ENCODE measurements around the gene GPATCH1.

Gene GPATCH1

GRCh38 chr19:33158365-33158764, 77.4 kb downstream of the GPATCH1 start:
- Histone ChIP-seq H3K4me1 (ENCODE audit: control insufficient read depth, insufficient read depth, low read length) (peaks cover 9% of the 10 kb centered on the region), H3K9me3 (ENCODE audit: control insufficient read depth, insufficient read depth, low read depth, low read length) (no peaks in the 10 kb centered on the region), H3K27ac (ENCODE audit: extremely low read depth, low read depth, low read length) (no peak overlapping the region), H3K36me3 (ENCODE audit: control insufficient read depth in 2 of 2, insufficient read depth in 1 of 2, low read length in 2 of 2) (no peaks in the 10 kb centered on the region; a peak in 1 of 3 replicates), H3K4me3 (ENCODE audit: low read depth, low read length) (no peak overlapping the region)
- ChIA-PET CTCF (interaction anchor here (0.6 to 8.8 kb wide), 8 partner anchors 14 to 962 kb away, joined by 3 to 92 read pairs (median 8); no protein-coding TSS in a partner anchor), POLR2A (no interaction called here)
- no peak for TF ChIP-seq ZNF148 (tag by site-specific recombination; IDR thresholded peaks at IDR 0.05; ENCODE audit: borderline replicate concordance)
- TF ChIP-seq YY2 (tag by site-specific recombination; IDR thresholded peaks at IDR 0.05), result 0 out of 2 replicates have a peak, but pooled peaks have one; percentile 45
- TF ChIP-seq ZNF555 (tag by site-specific recombination; conservative IDR thresholded peaks at IDR 0.05), result no peak
- TF ChIP-seq ZNF266 (tag by site-specific recombination; IDR thresholded peaks at IDR 0.05; ENCODE audit: low read depth), result no peak

- H3K4me3 ChIP-seq (ENCODE audit: low read depth, low read length), result no peak overlapping the region
- H3K9me3 ChIP-seq (ENCODE audit: control insufficient read depth, insufficient read depth, low read depth, low read length), result no peaks in the 10 kb centered on the region
- H3K4me1 ChIP-seq (ENCODE audit: control insufficient read depth, insufficient read depth, low read length), result peaks cover 9% of the 10 kb centered on the region
- ChIA-PET POLR2A (no interaction called here), CTCF (interaction anchor here (0.6 to 8.8 kb wide), 8 partner anchors 11 to 76 kb away, joined by 3 to 92 read pairs (median 4); no protein-coding TSS in a partner anchor)
- no peak overlapping the region for H3K27ac ChIP-seq (ENCODE audit: extremely low read depth, low read depth, low read length)
- no peaks in the 10 kb centered on the region; a peak in 1 of 3 replicates for H3K36me3 ChIP-seq (ENCODE audit: control insufficient read depth in 2 of 2, insufficient read depth in 1 of 2, low read length in 2 of 2)
- peak; percentile 100 for TF ChIP-seq ZNF426 (tag by site-specific recombination; IDR thresholded peaks at IDR 0.05)
- TF ChIP-seq ZNF133 (tag by site-specific recombination; IDR thresholded peaks at IDR 0.05), result no peak
- TF ChIP-seq ZNF629 (tag by site-specific recombination; IDR thresholded peaks at IDR 0.05), result peak; percentile 84
- TF ChIP-seq FEZF1 (tag by site-specific recombination; IDR thresholded peaks at IDR 0.05), result peak; percentile 41; the same call in 1 of the 2 replicates
- TF ChIP-seq ZNF645 (tag by site-specific recombination; IDR thresholded peaks at IDR 0.05), result no peak
- no peak; the same call in 1 of the 2 replicates for TF ChIP-seq KLF1 (tag by site-specific recombination; IDR thresholded peaks at IDR 0.05)
- TF ChIP-seq KLF17 (tag by site-specific recombination; IDR thresholded peaks at IDR 0.05), result no peak
- TF ChIP-seq ZNF510 (tag by site-specific recombination; IDR thresholded peaks at IDR 0.05; ENCODE audit: insufficient replicate concordance), result peak; percentile 95
- no peak for TF ChIP-seq ZNF157 (tag by site-specific recombination; IDR thresholded peaks at IDR 0.05)
- no peak for TF ChIP-seq MEIS1 (CRISPR knock-in tag; IDR thresholded peaks at IDR 0.05; ENCODE audit: borderline replicate concordance)
- TF ChIP-seq ZSCAN23 (tag by site-specific recombination; IDR thresholded peaks at IDR 0.05), result 0 out of 2 replicates have a peak, but pooled peaks have one; percentile 72
- TF ChIP-seq GLIS1 (tag by site-specific recombination; IDR thresholded peaks at IDR 0.05), result peak; percentile 17; the same call in 1 of the 2 replicates
- TF ChIP-seq ZXDB (tag by site-specific recombination; IDR thresholded peaks at IDR 0.05), result peak; percentile 94
- TF ChIP-seq GLI2 (tag by site-specific recombination; IDR thresholded peaks at IDR 0.05; ENCODE audit: borderline replicate concordance, low read depth), result peak; percentile 88; the same call in 1 of the 2 replicates
- peak; percentile 78 for TF ChIP-seq ZNF223 (tag by site-specific recombination; IDR thresholded peaks at IDR 0.05)
- no peak; the same call in 1 of the 2 replicates for TF ChIP-seq ZNF214 (tag by site-specific recombination; IDR thresholded peaks at IDR 0.05; ENCODE audit: borderline replicate concordance)
- peak; percentile 89 for TF ChIP-seq ZBTB1 (tag by site-specific recombination; IDR thresholded peaks at IDR 0.05)
- TF ChIP-seq ZNF488 (tag by site-specific recombination; IDR thresholded peaks at IDR 0.05), result no peak
- TF ChIP-seq ZNF623 (tag by site-specific recombination; IDR thresholded peaks at IDR 0.05), result peak; percentile 94
- no peak for TF ChIP-seq ZNF777 (tag by site-specific recombination; IDR thresholded peaks at IDR 0.05; ENCODE audit: borderline replicate concordance)
- no peak for TF ChIP-seq ZNF707 (tag by site-specific recombination; IDR thresholded peaks at IDR 0.05)
- no peak for TF ChIP-seq YY2 (tag by site-specific recombination; IDR thresholded peaks at IDR 0.05)
- TF ChIP-seq ZNF624 (tag by site-specific recombination; IDR thresholded peaks at IDR 0.05), result no peak
- TF ChIP-seq OSR2 (tag by site-specific recombination; IDR thresholded peaks at IDR 0.05), result no peak; the same call in 1 of the 2 replicates
- no peak for TF ChIP-seq ZEB2 (tag by site-specific recombination; IDR thresholded peaks at IDR 0.05)
- no peak for TF ChIP-seq KLF10 (tag by site-specific recombination; IDR thresholded peaks at IDR 0.05)
- TF ChIP-seq ZBTB7A (tag by site-specific recombination; IDR thresholded peaks at IDR 0.05; ENCODE audit: low read depth), result no peak
- peak; percentile 99 for TF ChIP-seq ZNF394 (tag by site-specific recombination; IDR thresholded peaks at IDR 0.05; ENCODE audit: borderline replicate concordance)
These were observed 78.2 kb downstream of the GPATCH1 start for GRCh38 chr19:33159149-33159548.
